Activated CD8-positive, alpha-beta memory T cell treated with anti-CD3 and anti-CD28 coated beads, Interleukin-2, amount 50 U/mL, for 1 hour (primary cell): ENCODE data around the gene C5orf58.
"Not testable (repeated sequence)": the region's sequence is repeated elsewhere in the genome, so short reads cannot be mapped to it uniquely, and the experiment has no call there.

Experiments used
- DNase-seq: peaks from one replicate; pipeline ENCODE4 v3.0.0-alpha.2; 2020; ENCODE audit errors: extremely low read depth

Gene C5orf58

DNA sequence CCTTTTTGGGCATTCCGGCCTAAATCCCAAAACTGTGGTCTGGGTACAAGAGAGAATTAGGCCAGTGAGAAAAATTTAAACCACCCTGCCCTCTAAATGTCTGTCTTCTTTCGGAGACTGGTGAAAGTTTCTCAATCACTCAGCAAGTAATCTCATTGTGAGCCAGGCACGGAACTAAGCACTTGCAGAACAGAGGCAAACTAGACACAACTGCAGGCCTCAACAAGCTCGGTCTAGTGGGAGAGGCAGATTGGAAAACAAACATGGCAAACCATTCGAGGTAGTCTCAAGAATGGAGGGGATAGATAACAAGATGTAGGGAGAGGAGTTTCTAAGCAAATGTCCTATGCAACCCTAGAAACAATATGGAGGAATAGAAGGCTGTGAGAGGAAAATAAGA is 8.9 kb upstream of the C5orf58 start:
- no peak for DNase-seq

DNA sequence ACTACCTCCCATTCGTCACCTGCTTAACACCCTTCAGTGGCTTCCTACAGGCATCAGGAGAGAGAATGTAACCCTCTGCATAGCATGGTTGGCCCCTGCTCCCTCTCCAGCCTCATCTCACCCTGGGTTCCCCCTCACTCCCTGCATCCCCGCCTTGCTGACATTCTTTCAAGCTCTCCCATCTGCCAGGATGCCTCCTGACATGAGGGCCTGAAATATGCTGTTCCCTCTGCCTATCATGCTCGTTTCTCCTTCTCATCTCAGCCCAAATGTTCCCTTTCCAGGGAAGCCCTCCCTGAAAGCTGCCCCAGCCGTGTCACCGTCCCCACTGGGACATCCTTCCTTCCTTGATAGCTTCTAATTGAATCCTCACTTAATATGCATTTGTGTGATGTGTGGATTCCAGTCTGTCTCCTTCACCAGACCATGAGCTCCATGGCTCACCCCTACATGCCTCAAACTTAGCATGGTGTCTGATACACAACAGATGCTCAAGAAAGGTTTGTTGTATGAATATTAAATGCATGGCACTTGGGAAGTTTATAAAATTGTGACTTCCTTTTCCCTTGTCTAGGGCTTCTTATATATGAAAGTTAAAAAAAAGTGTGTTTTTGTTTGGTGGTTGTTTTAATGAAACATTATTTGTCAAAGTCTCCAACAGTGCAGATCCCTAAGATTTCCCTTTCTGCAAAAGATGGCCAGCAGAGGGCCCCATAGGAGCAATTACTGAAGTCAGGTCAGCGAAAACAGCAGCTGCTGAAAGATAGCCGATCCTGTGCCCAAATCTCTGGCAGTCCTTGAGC is 7.3 kb upstream of the C5orf58 start:
- DNase-seq = peak; percentile 45

DNA sequence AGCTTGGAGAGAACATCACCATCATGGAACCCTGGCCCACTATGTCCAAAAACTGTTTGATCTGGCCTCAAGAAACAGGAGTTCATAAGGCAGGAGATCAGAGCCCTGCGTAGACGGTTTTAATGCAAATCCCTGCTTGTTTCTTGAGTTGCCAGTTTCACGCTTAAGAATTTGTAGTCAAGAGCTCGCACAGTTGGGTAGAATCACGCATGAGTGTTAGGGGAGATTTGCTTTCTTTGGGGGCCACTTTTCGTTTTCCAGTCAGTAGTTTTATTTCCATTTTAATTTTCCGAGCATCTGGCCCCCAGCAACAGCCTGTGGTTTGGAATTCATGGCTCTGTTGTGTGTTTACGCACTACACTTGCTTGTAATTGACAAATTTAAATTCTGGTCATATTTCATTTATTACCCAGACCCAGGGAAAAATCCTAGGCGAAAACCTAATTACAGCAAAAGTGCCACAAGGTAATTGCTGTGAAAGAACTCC is 6.6 kb upstream of the C5orf58 start:
- DNase-seq = no peak

DNA sequence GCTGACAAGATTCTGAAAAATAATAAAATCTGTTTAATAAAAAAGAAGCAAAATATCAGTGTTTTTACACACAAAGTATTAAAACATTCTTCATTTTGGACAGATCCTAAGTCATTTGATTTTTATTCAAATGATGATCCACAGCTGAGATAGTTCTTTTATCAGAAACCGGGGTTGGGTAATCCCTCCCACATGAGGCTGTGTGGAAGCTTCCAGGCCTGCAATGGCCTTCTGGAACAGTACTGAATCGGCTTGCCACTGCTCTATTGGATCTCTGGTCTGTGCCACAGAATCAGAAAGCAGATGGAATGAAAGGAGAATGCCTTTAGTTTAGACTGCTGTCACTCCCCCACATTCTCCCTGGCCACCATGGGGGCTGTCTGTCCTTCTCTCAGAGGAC is 6.1 kb upstream of the C5orf58 start:
- no peak for DNase-seq

DNA sequence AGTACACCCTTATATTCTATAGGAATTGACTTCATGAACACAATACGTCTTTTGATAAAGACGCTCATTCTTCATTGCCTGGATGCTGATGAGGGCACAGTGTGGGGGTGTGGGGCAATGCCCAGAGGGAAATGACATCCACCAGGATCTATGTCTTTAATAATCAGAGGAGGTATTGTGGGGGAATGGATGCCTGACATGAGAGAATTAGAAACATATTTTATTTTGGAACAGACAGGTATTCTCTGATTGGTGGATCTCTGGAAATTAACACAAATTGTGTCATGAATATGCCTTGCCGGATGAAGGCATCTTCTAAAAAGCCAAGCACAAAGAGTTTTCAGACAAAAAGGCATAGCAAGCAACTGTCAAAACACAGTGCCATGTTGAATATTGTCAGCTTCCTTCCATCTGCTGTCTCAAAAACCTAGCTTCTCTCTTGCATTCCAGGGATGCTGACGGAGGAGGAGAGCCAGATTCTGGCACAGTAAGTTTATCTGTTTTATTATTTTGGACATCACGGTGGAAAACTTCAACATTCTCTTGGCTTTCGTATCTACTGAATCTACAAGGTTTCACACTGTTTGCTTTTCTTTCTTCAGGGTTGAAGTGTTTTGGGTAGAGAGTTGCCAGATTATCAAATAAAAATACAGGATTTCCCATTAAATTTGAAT is 3.9 kb upstream of the C5orf58 start:
- DNase-seq = no peak

DNA sequence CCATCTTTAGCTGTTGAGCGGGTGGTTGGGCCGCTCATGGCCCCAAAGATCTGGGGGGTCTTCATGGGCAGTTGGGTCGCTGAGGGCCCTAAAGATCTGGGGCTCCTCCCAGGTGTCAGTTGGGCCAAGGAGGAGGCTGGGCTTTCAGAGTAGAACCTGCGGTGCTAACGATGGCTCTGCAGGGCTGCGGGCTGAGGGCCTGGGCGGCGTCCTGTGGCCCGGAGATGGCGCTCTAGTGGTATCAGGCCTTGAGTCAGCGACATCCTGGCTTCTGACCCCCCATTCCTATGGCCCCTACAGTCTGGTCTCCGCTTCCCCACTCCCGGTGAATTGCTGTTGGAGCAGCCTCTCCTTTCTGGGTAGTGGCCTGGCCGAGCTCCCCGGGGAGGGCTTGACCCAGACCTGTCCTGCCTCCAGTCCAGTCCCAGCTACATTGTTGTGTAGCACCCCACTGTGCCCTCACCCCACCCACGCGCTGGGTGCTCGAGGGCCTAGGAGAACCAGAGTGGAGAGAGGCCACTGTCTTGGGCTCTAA is 640 bp downstream of the C5orf58 start:
- DNase-seq = no peak

DNA sequence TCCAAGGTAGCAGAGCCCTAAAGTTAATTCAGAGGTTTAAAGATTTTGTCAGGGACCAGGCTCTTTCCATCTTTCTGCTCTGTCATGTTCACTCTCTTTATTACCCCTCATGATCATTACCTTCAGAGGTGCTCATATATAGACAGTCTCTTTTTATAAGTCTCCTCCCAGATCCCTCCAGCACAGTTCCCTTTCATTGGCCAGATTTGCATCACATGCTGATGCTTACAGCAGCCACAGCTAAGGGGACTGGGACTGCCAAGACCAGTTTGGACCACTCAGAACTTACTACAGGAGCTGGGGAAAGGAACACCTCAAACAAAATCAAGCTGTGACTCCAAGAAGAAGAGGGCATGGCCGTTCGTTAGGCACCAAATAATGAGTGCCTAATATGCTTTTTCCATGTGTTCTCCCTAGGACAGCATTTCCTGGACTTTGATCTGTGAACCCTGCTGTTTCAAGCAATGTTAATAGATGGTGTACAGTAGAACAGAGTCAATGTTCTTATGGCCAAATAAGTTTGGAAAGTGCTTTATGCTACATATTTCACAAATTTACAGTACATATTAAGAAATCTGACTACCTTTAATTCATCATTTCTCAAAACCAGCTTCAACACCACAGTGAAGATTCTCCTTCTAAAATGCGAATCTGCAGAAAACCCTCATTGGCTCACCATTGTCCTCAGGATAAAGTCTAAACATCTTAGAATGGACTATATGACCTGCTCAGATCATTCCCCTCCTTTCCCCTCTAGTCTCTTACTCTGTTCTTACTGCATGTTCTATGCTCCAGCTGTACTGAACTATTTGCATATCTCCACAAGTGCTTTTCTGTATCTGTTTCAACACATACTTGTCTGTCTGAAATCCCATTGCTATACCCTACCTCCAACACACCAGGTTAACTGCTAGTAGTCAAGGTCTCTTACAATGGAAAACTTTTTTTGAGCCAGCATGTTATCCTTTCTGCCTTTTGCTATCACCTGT is 3.4 kb downstream of the C5orf58 start:
- no peak for DNase-seq

DNA sequence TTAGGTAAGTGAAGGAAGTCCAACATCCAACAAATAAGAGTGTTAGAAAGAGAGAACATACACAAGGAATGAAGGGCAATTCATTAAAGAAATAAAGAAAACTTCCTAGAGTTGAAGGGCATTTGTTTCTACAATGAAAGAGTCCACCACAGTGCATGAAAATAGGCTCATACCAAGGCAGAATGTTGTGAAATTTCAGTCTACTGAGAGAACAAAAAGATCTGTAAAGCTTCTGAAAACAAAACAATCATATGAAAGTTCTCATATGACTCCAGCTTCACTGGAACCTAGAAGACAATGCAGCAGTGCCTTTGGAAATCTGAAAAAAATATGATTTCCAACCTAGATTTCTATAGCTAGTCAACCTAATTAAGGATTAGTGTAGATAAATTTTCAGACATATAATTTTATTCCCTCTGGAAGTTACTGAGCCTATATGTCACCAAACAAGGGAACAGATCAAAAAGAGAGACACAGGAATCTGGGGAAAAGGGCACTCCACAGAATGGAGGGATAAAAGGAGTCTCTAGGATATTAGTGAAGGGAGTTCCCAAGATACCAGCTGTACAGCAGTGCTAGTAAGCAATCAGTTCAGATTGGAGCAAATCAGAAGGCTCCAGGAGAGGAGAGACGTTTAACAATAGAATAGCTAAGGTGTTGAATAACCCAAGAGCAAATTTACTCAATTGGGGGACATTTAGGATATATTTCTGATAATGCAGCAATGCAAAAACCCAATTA is 5.8 kb downstream of the C5orf58 start:
- DNase-seq = no peak

DNA sequence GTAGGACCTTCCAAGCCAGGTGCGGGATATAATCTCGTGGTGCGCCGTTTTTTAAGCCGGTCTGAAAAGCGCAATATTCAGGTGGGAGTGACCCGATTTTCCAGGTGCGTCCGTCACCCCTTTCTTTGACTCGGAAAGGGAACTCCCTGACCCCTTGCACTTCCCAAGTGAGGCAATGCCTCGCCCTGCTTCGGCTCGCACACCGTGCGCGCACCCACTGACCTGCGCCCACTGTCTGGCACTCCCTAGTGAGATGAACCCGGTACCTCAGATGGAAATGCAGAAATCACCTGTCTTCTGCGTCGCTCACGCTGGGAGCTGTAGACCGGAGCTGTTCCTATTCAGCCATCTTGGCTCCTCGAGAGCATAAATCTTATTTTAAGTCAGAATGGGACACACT is 12.7 kb downstream of the C5orf58 start:
- DNase-seq = not testable (repeated sequence)

DNA sequence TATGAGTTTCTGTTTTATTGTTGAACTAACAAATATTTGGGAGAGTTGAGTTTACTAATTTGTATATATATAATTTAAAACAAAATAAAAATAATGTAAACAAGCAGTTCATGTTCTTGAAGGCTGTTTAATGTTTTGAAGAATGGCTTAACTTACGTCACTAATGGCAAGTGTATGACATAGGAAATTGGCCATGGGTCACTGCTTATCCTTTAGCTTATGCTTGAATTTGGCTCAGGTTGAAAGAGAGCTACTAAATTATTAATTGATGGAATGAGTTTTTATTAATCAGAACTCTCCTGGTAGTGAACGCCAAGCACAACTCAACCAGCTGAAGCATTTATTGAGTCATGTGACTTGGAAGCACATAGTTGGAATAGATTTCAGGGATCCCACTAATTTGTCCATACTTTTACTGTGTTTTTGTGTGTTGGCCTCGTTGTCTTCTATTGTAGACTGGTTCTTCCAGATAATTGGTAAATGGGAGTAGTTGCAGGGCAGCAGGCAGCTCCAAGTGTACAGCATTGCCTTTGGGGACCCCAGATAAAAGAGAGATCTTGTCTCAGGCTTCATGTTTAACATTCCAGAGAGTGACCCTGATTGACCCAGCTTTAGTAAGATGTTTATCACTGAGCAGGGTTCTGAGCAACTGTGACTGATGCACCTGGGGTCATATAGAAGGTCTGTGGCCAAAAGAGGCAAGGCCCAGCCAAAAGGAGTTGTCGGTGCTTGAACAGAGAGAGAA is 13.5 kb downstream of the C5orf58 start:
- no peak for DNase-seq

DNA sequence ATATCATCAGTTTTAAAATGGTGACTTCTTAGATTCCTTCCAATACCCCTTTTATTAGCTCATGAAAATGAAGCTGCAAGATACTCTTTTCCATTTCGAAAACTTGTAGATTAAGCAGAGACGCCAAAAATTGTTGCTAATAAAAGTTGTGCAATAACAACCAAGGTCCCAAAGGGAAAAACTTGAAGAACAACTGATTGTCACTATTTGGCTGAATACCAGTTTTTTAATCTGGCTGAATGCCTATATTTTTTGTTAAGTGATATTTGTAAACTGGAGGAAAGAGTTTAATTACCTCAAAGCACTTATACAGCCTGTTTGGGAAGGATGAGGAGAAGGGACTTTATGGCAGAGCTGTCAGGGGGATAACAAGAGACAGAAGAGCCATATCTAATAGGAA is 14.6 kb downstream of the C5orf58 start:
- DNase-seq = no peak

DNA sequence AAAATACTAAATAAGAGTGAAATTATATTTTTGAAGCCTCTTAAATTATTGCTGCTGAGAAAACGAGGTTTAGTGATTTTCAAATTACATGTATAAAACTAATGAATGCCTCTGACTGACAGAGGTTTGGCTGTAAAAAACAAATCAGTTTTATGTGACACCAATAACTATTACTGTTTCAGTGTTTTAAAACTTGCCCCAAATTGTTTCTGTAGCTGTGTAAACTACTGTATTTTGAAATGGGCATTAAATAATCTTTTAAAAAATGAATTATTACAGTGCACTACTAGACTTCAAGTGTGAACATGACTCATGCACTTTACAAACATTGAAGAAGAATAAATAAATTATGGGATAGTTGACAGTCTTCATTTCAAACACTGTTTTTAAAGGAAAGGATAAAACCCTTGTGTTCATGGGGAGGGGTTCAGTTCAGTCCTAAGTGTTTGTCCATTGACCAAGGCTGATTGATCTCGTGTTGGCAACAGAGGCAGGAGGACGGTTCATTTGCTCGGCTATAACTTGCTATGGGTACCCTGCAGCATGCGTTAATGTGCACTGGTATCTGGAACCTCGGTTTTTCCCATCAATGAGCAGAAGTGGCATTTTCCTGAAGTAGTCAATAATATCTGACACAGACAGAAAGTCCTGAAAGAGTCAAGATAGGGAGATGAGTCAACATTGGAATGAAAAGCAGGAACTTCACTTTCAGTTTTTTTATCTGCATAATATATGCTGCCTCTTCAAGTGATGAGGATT is 15.6 kb downstream of the C5orf58 start:
- DNase-seq = no peak

DNA sequence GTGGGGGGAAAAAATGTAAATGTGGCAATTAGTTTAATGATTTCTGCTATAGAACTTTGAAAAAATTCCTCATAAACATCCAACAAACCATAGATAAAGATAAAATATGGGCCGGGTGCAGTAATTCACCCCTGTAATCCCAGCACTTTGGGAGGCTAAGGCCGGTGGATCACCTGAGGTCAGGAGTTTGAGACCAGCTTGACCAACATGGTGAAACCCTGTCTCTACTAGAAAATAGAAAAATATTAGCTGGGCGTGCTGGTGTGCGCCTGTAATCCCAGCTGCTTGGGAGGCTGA is 16.1 kb downstream of the C5orf58 start:
- DNase-seq = not testable (repeated sequence)

DNA sequence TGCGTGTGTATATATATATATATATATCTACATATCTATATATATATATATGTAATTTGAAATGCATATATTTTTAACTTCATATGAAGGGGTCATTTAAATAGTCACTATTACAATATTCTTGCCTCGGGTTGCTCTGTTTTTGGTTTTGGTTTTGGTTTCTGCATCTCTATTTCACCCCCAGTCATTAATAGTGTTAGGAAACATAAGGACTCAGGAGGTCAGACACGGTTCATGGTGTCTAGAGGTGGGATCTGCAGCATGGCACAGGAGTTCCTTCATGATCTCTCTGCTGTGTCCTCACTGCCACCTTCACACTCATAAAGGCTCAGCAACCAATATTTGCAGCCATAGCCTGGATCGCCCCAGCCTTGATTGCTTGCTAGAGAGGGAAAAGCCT is 16.6 kb downstream of the C5orf58 start:
- DNase-seq = no peak

DNA sequence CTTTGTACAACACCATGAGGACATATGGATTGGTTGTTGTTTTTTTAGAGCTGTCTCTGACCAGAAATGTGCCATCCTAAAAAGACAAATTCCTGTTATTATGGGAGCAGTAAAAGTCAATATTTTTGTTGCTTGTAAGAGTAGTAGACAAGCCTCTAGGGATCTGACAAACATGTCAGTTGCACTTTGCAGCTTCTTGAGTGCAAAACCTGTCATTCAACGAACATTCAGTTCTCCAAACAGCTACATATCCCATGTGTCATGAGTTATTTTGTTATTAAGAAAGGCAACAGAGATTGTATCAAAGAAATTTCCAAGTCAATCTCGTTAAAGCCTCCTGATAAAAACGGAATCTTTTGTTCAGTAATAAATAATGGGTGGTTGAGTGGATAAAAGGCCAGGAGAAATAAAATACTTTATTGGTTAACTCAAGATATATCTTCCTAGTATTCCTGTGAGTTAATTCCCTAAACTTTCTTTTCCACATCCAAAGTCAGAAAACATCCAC is 18.1 kb downstream of the C5orf58 start:
- no peak for DNase-seq

DNA sequence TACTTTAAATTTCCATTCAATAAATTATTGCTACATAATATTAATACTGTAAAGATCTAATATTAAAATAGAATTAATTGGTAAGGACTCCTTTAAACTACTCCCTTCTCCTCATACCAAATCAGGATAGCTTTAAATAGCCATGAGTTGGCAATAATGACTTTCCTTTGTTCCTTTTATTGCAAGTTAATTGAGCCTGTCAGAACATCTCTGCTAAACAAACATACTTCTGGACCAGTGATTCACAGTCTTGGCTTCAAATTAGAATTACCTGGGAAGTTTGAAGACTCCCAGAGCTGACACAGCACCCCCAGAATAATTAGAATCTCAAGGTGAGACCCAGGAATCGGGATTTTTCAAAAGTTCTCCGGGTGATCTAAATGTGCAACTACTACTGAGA is 18.7 kb downstream of the C5orf58 start:
- DNase-seq = no peak

DNA sequence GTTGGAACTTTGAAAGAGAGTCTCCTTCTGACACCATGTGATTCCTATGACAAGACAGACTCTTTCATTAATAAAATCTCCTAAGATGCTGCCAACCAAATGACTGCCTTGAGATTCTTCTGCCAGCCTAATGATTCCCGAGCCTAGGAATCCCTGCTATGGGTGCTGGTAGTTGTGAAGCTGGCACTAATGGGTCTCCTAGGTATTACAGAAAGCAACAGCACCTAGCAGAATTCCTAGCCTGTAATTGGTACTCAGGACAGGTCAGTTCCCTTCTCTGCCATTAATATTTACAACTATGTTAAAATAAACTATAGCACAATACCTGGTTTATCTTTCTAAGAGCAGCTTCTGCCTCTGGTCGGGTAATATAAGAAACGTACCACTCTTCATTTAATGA is 19.3 kb downstream of the C5orf58 start:
- DNase-seq = no peak

DNA sequence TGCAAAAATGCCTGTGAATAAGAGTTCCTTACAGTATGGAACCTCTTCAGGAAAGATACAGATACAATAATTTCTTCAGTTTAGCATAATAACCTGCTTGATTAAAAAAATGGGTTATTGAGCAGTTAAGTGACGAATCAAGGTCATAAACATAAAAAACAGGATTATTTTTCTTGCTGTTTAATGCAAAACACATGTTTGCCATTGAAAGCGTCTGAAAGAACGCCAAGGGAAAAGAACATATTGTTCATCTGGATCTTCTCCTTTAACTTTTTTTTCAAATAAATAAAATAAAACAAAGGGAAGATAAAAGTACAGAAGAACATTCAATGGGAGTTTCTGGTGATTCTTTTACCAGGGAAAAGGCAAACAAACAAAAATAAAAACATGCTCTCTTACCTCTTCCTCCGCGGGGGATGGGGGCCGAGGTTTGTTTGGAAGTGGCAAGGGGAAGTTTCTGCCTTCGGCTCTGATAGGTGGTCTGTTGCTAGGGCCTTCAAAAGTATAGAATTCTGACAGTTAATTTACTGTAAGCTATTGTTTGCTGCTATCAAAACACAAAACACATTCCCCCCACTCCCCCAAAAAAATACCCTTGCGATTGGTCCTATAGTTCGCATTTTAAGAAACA is 20.1 kb downstream of the C5orf58 start:
- no peak for DNase-seq

DNA sequence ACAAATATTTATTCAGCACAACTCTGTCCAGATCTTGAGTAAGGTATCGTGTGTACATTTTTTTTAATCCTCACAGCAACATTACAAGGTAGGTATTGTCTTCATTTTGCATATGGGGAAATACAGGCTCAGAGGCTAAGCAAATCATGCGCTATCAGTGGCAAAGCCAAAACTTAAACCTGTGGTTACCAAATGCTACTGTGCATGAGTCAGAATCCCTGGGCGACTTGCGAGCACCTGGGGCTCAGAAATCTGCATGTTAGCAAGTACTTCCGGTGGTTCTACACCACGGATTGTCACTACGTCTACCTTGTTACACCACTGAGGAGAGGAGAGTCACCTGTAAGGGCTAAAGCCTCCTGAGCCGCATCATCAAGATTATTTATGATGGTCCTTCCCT is 21.3 kb downstream of the C5orf58 start:
- DNase-seq = peak; percentile 65
